Measurements from ENCODE around the gene HSPA1B. TPM values are rescaled to one million over a fixed set of nuclear protein-coding genes. Genes with fewer than 3 reads are reported as not detected.
"Not testable (repeated sequence)": the region's sequence is repeated elsewhere in the genome, so short reads cannot be mapped to it uniquely, and the experiment has no call there.

HSPA1B gene
- total RNA-seq: 303 TPM

GRCh38 chr6:31827286-31828079, at the start of gene HSPA1B:
Gene HSPA1B, plus strand, starts transcription at chr6:31827738. Its CDS starts 213 bp downstream, at chr6:31827951.
- DNase-seq (ENCODE audit: low read depth in 2 of 3, low spot score in 2 of 3): peak; percentile 66 to 100 (median 99)

- DNase-seq (ENCODE audit: low read depth in 2 of 3, low spot score in 2 of 3): no peak
These were observed 49.3 kb upstream of the HSPA1B start for GRCh38 chr6:31778193-31778592.

GRCh38 chr6:31778999-31779885, 48.3 kb upstream of the HSPA1B start:
- no peak for DNase-seq (ENCODE audit: low read depth in 2 of 3, low spot score in 2 of 3)

- DNase-seq (ENCODE audit: low read depth in 2 of 3, low spot score in 2 of 3): no peak
These were observed 47.6 kb upstream of the HSPA1B start for GRCh38 chr6:31779908-31780307.

GRCh38 chr6:31780507-31781243, 46.9 kb upstream of the HSPA1B start:
- DNase-seq (ENCODE audit: low read depth in 2 of 3, low spot score in 2 of 3): no peak

- no peak for DNase-seq (ENCODE audit: low read depth in 2 of 3, low spot score in 2 of 3)
These were observed 46.1 kb upstream of the HSPA1B start for GRCh38 chr6:31781244-31782125.

GRCh38 chr6:31782126-31782855, 45.2 kb upstream of the HSPA1B start:
- no peak for DNase-seq (ENCODE audit: low read depth in 2 of 3, low spot score in 2 of 3)

GRCh38 chr6:31784098-31784925, 43.2 kb upstream of the HSPA1B start:
- no peak for DNase-seq (ENCODE audit: low read depth in 2 of 3, low spot score in 2 of 3)

- no peak for DNase-seq (ENCODE audit: low read depth in 2 of 3, low spot score in 2 of 3)
These were observed 42.1 kb upstream of the HSPA1B start for GRCh38 chr6:31785475-31785874.

- peak in 2 of 3 donors; percentile 50 to 70 for DNase-seq (ENCODE audit: low read depth in 2 of 3, low spot score in 2 of 3)
These were observed 36.0 kb upstream of the HSPA1B start for GRCh38 chr6:31791324-31792089.

- DNase-seq (ENCODE audit: low read depth in 2 of 3, low spot score in 2 of 3): no peak
These were observed 35.5 kb upstream of the HSPA1B start for GRCh38 chr6:31792090-31792374.

- peak in 2 of 3 donors; percentile 71 to 83 for DNase-seq (ENCODE audit: low read depth in 2 of 3, low spot score in 2 of 3)
These were observed 34.8 kb upstream of the HSPA1B start for GRCh38 chr6:31792761-31793171.

GRCh38 chr6:31793927-31794245, 33.7 kb upstream of the HSPA1B start:
- DNase-seq (ENCODE audit: low read depth in 2 of 3, low spot score in 2 of 3): not testable (repeated sequence)

GRCh38 chr6:31794294-31794865, 33.2 kb upstream of the HSPA1B start:
- no peak for DNase-seq (ENCODE audit: low read depth in 2 of 3, low spot score in 2 of 3)

GRCh38 chr6:31794866-31795615, 32.5 kb upstream of the HSPA1B start:
- DNase-seq (ENCODE audit: low read depth in 2 of 3, low spot score in 2 of 3): no peak

- peak; percentile 90 to 93 (median 92) for DNase-seq (ENCODE audit: low read depth in 2 of 3, low spot score in 2 of 3)
These were observed 31.8 kb upstream of the HSPA1B start, which contains the start of gene VARS1 for GRCh38 chr6:31795616-31796298. Gene VARS1, minus strand, starts transcription at chr6:31795752. Its CDS starts 535 bp downstream, at chr6:31795217.

Measured in hematopoietic multipotent progenitor cell (in vitro differentiated cells).